Pancreas (tissue), 10 donors: Measurements from ENCODE around the gene MAP3K8. TPM values are rescaled to one million over a fixed set of nuclear protein-coding genes. Genes with fewer than 3 reads are reported as not detected.

Experiments
- ATAC-seq, 4 donors: fragments of 200-7000 bp; cut with Tn5 transposase; one replicate each; pipeline versions ENCODE4 v1.8.0 to v1.9.1; 2020; ENCODE audit warnings: mild to moderate bottlenecking in 4 of 4, moderate library complexity in 4 of 4
- DNase-seq, 6 donors: peaks; one replicate each; pipeline ENCODE4 v3.0.0-alpha.2; 2020
- FAIRE-seq: peaks from 2 replicates; lab custom pipeline; 2012; peaks lifted over from hg19 to GRCh38; lab: Jason Lieb, UNC
- H3K27ac ChIP-seq, 4 donors: fragments of 200-600 bp; sonication (generic); 1 replicate in 3 of 4; 2 replicates in 1 of 4; pipeline versions ENCODE4 v1.5.0 to v1.8.0; 2020
- H3K27me3 ChIP-seq, 4 donors: fragments of 200-600 bp; one replicate each; pipeline ENCODE4 v1.8.0; 2021
- H3K36me3 ChIP-seq, 3 donors: fragments of 200-600 bp; sonication (generic) in 1 of 3; one replicate each; pipeline versions ENCODE4 v1.5.0 to v1.8.0; 2020 to 2021
- H3K4me1 ChIP-seq, 3 donors: fragments of 200-600 bp; one replicate each; pipeline ENCODE4 v1.8.0; 2021
- H3K4me3 ChIP-seq, 4 donors: fragments of 200-600 bp; sonication (generic) in 2 of 4; one replicate each; pipeline versions ENCODE4 v1.5.0 to v1.8.0; 2020 to 2021
- H3K9me3 ChIP-seq, 4 donors: fragments of 200-600 bp; one replicate each; pipeline ENCODE4 v1.8.0; 2021
- CTCF ChIP-seq, 4 donors: fragments of 200-600 bp; sonication (generic) in 3 of 4; IDR thresholded peaks; one replicate each; pipeline versions ENCODE4 v1.5.0 to v1.8.0; 2021; ENCODE audit warnings: antibody characterized with exemption in 4 of 4
- WGBS, 2 donors: extraction: QIAGEN DNeasy Blood & Tissue Kit; methylation state at CpG; one replicate each; pipeline ENCODE4 v1.1.7; 2013; 5-methylcytosine and 5-hydroxymethylcytosine counted together
- intact Hi-C, 3 donors: fragments of 100-400 bp; cut with DNase I; formaldehyde crosslinking; loops; one replicate each; pipeline versions ENCODE4 v1.11.1 to v1.14.2; 2022
- polyA plus RNA-seq, 2 donors: library from polyadenylated mRNA; stranded (reverse); fragments of 200-250 nt; gene quantifications; one replicate each; pipeline ENCODE4 v1.2.3, GENCODE V29; 2013
- total RNA-seq, 6 donors: library from RNA; stranded (reverse); fragmentation: NEBNext Ultra II Directional in 4 of 6; extraction: Animal tissue kit (Norgen Biotek cat#: 25700) in 4 of 6; gene quantifications; one replicate each; pipeline versions ENCODE4 v1.2.1 to v1.2.4, GENCODE V29; 2021 to 2023
- donor health status: healthy with polysubstance abuse.
- donor health status: DM: no; HTN: no; CAD: no; lungs with moderate emphysema.
- donor health status: DM: no; HTN: no; CAD: no.
- donor health status: control.
- donor health status: control.
- donor health status: Bipolar disorder and iron deficiency.
- donor health status: DM: yes; HTN: yes; CAD: no.
- donor health status: DM: no; HTN: no; CAD: no.
- donor health status: DM: no; HTN: no; CAD: no.
- donor health status: DM: yes; HTN: yes; CAD: no.

MAP3K8 gene
- total and polyA plus RNA-seq, 8 donors, result 2.8 to 13.0 (median 5.3) TPM

- 89 to 93% methylated on average over 1 of the region's 1 CpG for WGBS, 2 donors
These were observed 22.7 kb upstream of the MAP3K8 start for GRCh38 chr10:30411263-30411662.

GRCh38 chr10:30412901-30413300, 21.1 kb upstream of the MAP3K8 start:
- Histone ChIP-seq H3K4me3 (no peak overlapping the region), H3K27ac (no peak overlapping the region), H3K4me1 (no peaks in the 10 kb centered on the region), H3K36me3 (no peaks in the 10 kb centered on the region), H3K27me3 (no peaks in the 10 kb centered on the region), H3K9me3 (no peaks in the 10 kb centered on the region)
- no peak for TF ChIP-seq CTCF (IDR thresholded peaks at IDR 0.05)
- no peak for ATAC-seq
- DNase-seq, result no peak
- FAIRE-seq, result no peak
- intact Hi-C loops, result loop anchor here in 2 of 3 donors (5.0 to 10.0 kb wide), 2 partner anchors 119 to 122 kb away; no protein-coding TSS in a partner anchor

More at GRCh38 chr10:30411263-30411662, 22.7 kb upstream of the MAP3K8 start:
- H3K9me3 ChIP-seq, result no peaks in the 10 kb centered on the region
- H3K4me1 ChIP-seq, result no peaks in the 10 kb centered on the region
- ATAC-seq (no peak), DNase-seq (no peak), FAIRE-seq (no peak)
- intact Hi-C loops, result loop anchor here in 2 of 3 donors (5.0 to 10.0 kb wide), 2 partner anchors 121 to 124 kb away; no protein-coding TSS in a partner anchor
- no peak for TF ChIP-seq CTCF (IDR thresholded peaks at IDR 0.05)
- no peak overlapping the region for H3K27ac ChIP-seq
- H3K4me3 ChIP-seq, result no peak overlapping the region
- no peaks in the 10 kb centered on the region for H3K27me3 ChIP-seq
- H3K36me3 ChIP-seq, result no peaks in the 10 kb centered on the region

- peak in 1 of 6 donors; percentile 45 for DNase-seq
- Histone ChIP-seq H3K27me3 (no peaks in the 10 kb centered on the region), H3K4me3 (no peak overlapping the region), H3K9me3 (no peaks in the 10 kb centered on the region), H3K27ac (no peak overlapping the region), H3K36me3 (no peaks in the 10 kb centered on the region), H3K4me1 (peaks cover 0 to 8% (median 0%) of the 10 kb centered on the region in 3 donors)
- peak; percentile 83 for FAIRE-seq
- peak; percentile 71 to 93 (median 88) for ATAC-seq
- WGBS, 2 donors, result 18% methylated on average over 3 of the region's 3 CpGs
- intact Hi-C loops, result loop anchor here in 2 of 3 donors (5.0 to 10.0 kb wide), 2 partner anchors 118 to 121 kb away; no protein-coding TSS in a partner anchor
- peak; percentile 31 to 68 (median 56) for TF ChIP-seq CTCF (IDR thresholded peaks at IDR 0.05)
These were observed 19.9 kb upstream of the MAP3K8 start for GRCh38 chr10:30413996-30414576.

GRCh38 chr10:30415593-30415992, 18.4 kb upstream of the MAP3K8 start:
- H3K27me3 ChIP-seq, result no peaks in the 10 kb centered on the region
- FAIRE-seq, result no peak
- no peak for TF ChIP-seq CTCF (IDR thresholded peaks at IDR 0.05)
- DNase-seq, result no peak
- ATAC-seq, result no peak
- no peak overlapping the region for H3K4me3 ChIP-seq
- peaks cover 0 to 8% (median 0%) of the 10 kb centered on the region in 3 donors for H3K4me1 ChIP-seq
- 85 to 87% methylated on average over 7 of the region's 7 CpGs for WGBS, 2 donors
- no peaks in the 10 kb centered on the region for H3K36me3 ChIP-seq
- intact Hi-C loops, result loop anchor here in 1 of 3 donors (10.0 kb wide), 1 partner anchor 119 kb away; no protein-coding TSS in a partner anchor
- H3K9me3 ChIP-seq, result no peaks in the 10 kb centered on the region
- H3K27ac ChIP-seq, result no peak overlapping the region

- H3K9me3 ChIP-seq, result no peaks in the 10 kb centered on the region
- no peak overlapping the region for H3K27ac ChIP-seq
- intact Hi-C loops, result loop anchor here in 1 of 3 donors (10.0 kb wide), 1 partner anchor 118 kb away; no protein-coding TSS in a partner anchor
- no peak for TF ChIP-seq CTCF (IDR thresholded peaks at IDR 0.05)
- peaks cover 0 to 8% (median 0%) of the 10 kb centered on the region in 3 donors for H3K4me1 ChIP-seq
- H3K27me3 ChIP-seq, result no peaks in the 10 kb centered on the region
- H3K4me3 ChIP-seq, result no peak overlapping the region
- no peak for FAIRE-seq
- DNase-seq, result no peak
- ATAC-seq, result no peak
- 72 to 76% methylated on average over 3 of the region's 3 CpGs for WGBS, 2 donors
- no peaks in the 10 kb centered on the region for H3K36me3 ChIP-seq
These were observed 16.7 kb upstream of the MAP3K8 start for GRCh38 chr10:30417301-30417700.
